Mesodermal cell (in vitro differentiated cells): ENCODE data around the gene CNKSR2.

ENCODE experiments used
- H3K27ac ChIP-seq: 2 replicates; pipeline ENCODE4 v1.7.0; 2013; ENCODE audit warnings: mild to moderate bottlenecking, low read depth, low read length, moderate library complexity; ENCODE audit not compliant: severe bottlenecking
- H3K36me3 ChIP-seq: 2 replicates; pipeline ENCODE4 v1.7.1; 2013; ENCODE audit warnings: mild to moderate bottlenecking, low read length, moderate library complexity; ENCODE audit not compliant: control insufficient read depth, insufficient read depth
- H3K4me1 ChIP-seq: one replicate; pipeline ENCODE4 v1.7.1; 2013; ENCODE audit warnings: mild to moderate bottlenecking, low read length; ENCODE audit not compliant: insufficient read depth, control insufficient read depth, poor library complexity, severe bottlenecking
- H3K4me3 ChIP-seq: 2 replicates; pipeline ENCODE4 v1.7.0; 2013; ENCODE audit warnings: low read length, control low read depth, mild to moderate bottlenecking; ENCODE audit not compliant: insufficient read depth, poor library complexity, severe bottlenecking; ENCODE audit errors: extremely low read depth
- H3K9me3 ChIP-seq: 2 replicates; pipeline ENCODE4 v1.7.1; 2013; ENCODE audit warnings: mild to moderate bottlenecking, low read length, moderate library complexity; ENCODE audit not compliant: control insufficient read depth
- WGBS, 2 experiments: methylation state at CpG; one replicate each; pipeline ENCODE4 v1.1.5; 2013; ENCODE audit warnings: missing lambda C conversion rate in 2 of 2; ENCODE audit not compliant: insufficient coverage in 2 of 2; 5-methylcytosine and 5-hydroxymethylcytosine counted together

Gene CNKSR2

DNA sequence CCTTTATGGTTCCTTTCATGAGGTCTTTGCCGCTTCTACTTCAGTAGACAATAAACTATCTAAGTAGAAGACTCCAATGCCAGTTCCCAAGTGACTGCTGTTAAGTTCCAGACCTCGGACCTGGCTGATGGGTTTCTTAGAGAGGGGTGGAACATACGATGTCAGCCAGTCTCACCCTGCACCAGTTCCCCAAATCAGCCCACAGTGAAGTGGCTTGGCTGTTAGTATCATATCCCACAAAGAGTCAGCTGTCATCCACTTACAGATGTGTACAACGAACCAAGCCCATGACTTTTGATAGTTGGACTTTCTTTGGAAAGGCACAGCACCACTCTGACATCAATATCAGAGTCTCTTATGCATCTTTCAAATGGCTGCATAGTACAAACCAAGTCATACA is 292.0 kb downstream of the CNKSR2 start:
- no peaks in the 10 kb centered on the region for H3K9me3 ChIP-seq
- no peak overlapping the region for H3K4me3 ChIP-seq
- 60% methylated on average over 1 of the region's 4 CpGs; no CpG with 5 or more reads in 1 of the 2 experiments for WGBS, 2 experiments
- H3K36me3 ChIP-seq, result no peaks in the 10 kb centered on the region
- H3K4me1 ChIP-seq, result no peaks in the 10 kb centered on the region
- H3K27ac ChIP-seq, result no peak overlapping the region

DNA sequence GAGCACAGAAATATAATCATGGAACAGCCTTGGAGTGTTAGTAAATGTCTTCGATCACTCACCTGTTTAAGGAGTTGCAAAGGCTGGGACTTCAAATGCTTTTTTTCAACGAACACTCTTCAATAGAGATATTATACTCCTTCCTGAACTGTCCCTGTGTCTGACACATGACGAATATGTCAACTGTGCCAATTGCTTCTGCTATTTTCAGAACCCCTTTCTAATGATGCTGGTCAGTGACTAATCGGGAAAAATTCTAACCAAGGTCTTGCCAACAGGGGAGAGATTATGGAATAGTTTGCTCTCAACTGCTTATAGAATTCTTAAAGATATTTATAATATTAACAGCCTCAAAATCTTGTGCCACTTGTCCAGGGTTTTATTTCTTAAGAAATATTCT is 292.5 kb downstream of the CNKSR2 start:
- no peaks in the 10 kb centered on the region for H3K4me1 ChIP-seq
- H3K27ac ChIP-seq, result no peak overlapping the region
- no peak overlapping the region for H3K4me3 ChIP-seq
- WGBS, 2 experiments, result no CpG with 5 or more reads among the region's 4 CpGs
- no peaks in the 10 kb centered on the region for H3K36me3 ChIP-seq
- no peaks in the 10 kb centered on the region for H3K9me3 ChIP-seq

GRCh38 chrX:21674430-21675186 is 300.4 kb downstream of the CNKSR2 start:
- no CpG with 5 or more reads among the region's 4 CpGs for WGBS, 2 experiments
- Histone ChIP-seq H3K4me1 (no peaks in the 10 kb centered on the region), H3K9me3 (no peaks in the 10 kb centered on the region), H3K36me3 (no peaks in the 10 kb centered on the region), H3K27ac (no peak overlapping the region), H3K4me3 (no peak overlapping the region)

DNA sequence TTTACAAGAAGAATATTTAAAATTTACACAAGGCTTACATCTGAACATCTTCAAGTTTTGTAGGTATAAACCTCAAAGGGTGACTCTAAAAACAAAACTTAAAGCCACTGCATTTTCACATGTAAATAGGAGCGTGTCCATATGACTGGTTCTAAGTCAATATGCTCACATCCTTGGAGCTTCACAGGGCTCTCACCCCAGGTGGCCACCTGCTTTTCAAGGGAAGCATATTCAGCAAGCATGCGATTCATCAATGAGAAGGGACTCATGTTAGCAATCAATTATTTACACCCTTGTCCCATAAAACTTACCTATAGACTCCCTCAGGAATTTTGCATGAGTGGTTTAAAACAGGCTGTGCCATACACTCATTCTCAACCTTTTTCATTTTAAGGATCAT is 301.7 kb downstream of the CNKSR2 start:
- no peaks in the 10 kb centered on the region for H3K9me3 ChIP-seq
- no CpG with 5 or more reads among the region's 2 CpGs for WGBS, 2 experiments
- H3K4me1 ChIP-seq, result no peaks in the 10 kb centered on the region
- no peak overlapping the region for H3K4me3 ChIP-seq
- H3K36me3 ChIP-seq, result no peaks in the 10 kb centered on the region
- no peak overlapping the region for H3K27ac ChIP-seq

DNA sequence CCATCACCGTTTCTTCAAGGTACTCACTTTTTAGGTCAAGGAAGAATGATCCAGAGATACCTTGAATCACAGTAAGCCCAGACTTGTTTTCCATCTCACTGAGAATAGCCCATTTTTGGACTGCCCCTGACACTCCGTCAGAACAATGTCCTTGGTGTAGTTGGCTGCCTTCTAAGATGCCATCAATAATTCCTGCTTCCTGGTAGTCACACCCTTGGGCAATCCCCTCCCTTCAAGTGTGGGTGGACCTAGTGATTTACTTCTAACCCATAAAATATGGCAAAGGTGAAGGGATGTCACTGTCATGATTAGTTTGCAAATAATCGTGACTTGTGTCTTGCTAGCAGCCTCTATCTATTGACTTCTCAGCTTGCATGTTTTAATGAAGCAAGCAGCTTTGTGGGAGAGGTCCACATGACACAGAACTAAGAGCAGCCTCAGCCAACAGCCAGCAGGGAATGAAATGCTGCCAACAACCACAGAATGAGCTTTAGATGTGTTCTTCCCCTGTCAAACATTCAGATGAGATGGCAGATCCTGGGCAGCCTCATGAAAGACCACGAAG is 303.9 kb downstream of the CNKSR2 start:
- 83% methylated on average over 1 of the region's 4 CpGs; no CpG with 5 or more reads in 1 of the 2 experiments for WGBS, 2 experiments
- H3K4me1 ChIP-seq, result no peaks in the 10 kb centered on the region

DNA sequence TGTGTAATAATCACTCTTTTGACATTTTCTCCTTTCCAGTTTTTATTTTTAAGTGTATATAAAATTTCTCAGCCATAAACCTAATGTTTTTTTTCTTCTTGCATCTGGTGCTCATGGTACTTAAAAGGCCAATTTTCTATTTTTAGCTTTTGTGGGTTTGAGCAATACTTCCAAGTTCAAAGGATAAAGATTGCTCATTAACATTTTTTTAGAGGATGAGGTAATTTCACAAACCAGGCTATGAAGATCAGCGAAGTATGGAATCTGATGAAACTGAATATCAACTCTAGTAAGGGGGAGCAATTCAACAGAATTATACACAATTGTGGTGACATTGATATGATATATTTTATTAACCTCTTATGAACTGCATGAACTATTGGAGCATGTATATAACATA is 309.7 kb downstream of the CNKSR2 start:
- Histone ChIP-seq H3K36me3 (no peaks in the 10 kb centered on the region), H3K4me1 (no peaks in the 10 kb centered on the region), H3K4me3 (no peak overlapping the region), H3K9me3 (no peaks in the 10 kb centered on the region), H3K27ac (no peak overlapping the region)
- no CpG with 5 or more reads among the region's 1 CpG for WGBS, 2 experiments

More for the DNA sequence above, 303.9 kb downstream of the CNKSR2 start:
- Histone ChIP-seq H3K36me3 (no peaks in the 10 kb centered on the region), H3K4me3 (no peak overlapping the region), H3K27ac (no peak overlapping the region), H3K9me3 (no peaks in the 10 kb centered on the region)

DNA sequence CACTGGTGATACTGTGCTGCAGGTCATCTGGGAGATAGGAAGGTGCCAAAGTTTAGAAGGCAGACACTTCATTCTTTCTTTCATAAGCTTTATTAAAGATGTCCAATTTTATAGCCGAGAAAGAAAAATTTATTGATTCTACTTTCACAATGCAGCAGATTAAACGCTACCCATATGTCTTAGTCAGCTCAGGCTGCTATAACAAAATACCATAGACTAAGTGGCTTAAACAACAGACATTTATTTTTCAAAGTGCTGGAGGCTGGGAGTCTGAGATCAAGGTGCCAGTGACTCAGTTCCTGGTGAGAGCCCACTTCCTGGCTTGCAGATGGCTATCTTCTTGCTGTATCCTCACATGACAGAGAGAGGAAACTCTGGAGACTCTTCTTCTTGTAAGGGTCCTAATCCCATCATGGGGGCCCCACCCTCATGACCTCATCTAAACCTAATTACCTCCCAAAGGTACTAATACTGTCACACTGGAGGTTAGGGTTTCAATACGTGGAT is 317.3 kb downstream of the CNKSR2 start:
- Histone ChIP-seq H3K4me1 (peaks cover 5% of the 10 kb centered on the region), H3K36me3 (no peaks in the 10 kb centered on the region), H3K27ac (no peak overlapping the region), H3K9me3 (no peaks in the 10 kb centered on the region), H3K4me3 (no peak overlapping the region)
- WGBS, 2 experiments, result 90% methylated on average over 2 of the region's 3 CpGs; no CpG with 5 or more reads in 1 of the 2 experiments

DNA sequence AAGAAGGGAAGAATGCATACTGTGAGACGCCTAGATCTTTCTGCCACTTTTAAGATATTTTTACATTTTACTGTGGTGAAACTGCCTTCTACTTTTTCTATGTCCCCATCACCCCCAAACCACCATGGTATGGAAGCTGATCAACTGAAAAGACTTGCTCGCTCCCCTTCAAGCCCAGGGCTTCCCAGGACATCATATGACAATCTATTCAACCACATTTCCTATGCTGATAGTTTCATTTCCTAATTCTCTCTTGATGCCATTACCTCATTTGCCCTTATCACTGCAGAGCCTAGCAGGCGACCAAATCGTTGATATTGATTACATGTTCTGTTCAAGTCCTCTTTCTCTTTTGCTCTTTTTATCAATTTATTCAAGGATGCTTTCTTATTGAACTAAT is 324.1 kb downstream of the CNKSR2 start:
- Histone ChIP-seq H3K27ac (no peak overlapping the region), H3K4me1 (peaks cover 6% of the 10 kb centered on the region), H3K4me3 (no peak overlapping the region), H3K36me3 (no peaks in the 10 kb centered on the region), H3K9me3 (no peaks in the 10 kb centered on the region)
- WGBS, 2 experiments, result 86 to 100% methylated on average over 1 of the region's 4 CpGs

- no peaks in the 10 kb centered on the region for H3K36me3 ChIP-seq
These were observed 324.9 kb downstream of the CNKSR2 start for GRCh38 chrX:21699136-21699535.

GRCh38 chrX:21700275-21700674 is 326.1 kb downstream of the CNKSR2 start:
- Histone ChIP-seq H3K27ac (no peak overlapping the region), H3K9me3 (no peaks in the 10 kb centered on the region), H3K36me3 (no peaks in the 10 kb centered on the region), H3K4me1 (peaks cover 6% of the 10 kb centered on the region), H3K4me3 (no peak overlapping the region)
- 100% methylated on average over 2 of the region's 5 CpGs; no CpG with 5 or more reads in 1 of the 2 experiments for WGBS, 2 experiments

More at GRCh38 chrX:21699136-21699535, 324.9 kb downstream of the CNKSR2 start:
- WGBS, 2 experiments, result no CpG with 5 or more reads among the region's 3 CpGs
- peaks cover 6% of the 10 kb centered on the region for H3K4me1 ChIP-seq
- H3K9me3 ChIP-seq, result no peaks in the 10 kb centered on the region
- no peak overlapping the region for H3K4me3 ChIP-seq
- no peak overlapping the region for H3K27ac ChIP-seq

DNA sequence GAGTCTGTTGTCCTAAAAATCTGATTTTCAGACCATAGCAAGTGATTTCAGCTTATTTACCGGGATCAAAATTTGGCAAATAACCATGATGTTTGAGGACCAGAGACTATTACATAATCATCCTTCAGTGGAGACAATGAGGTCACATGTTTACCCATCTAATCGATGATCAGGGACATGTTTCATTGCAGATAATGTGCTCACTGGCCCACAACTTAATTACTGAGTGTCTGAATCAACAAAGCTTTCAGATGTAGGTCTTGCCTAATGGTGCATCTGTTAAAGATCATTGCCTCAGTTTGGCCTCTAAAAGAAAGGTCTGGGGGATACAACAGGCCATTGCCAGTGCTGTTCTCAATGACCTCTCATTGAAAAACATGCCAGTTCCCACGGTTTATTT is 326.7 kb downstream of the CNKSR2 start:
- Histone ChIP-seq H3K4me3 (no peak overlapping the region), H3K36me3 (no peaks in the 10 kb centered on the region), H3K4me1 (peaks cover 6% of the 10 kb centered on the region), H3K27ac (no peak overlapping the region), H3K9me3 (no peaks in the 10 kb centered on the region)
- WGBS, 2 experiments, result 100% methylated on average over 1 to 2 of the region's 3 CpGs
